ENCODE measurements around the gene IFNA14.

GRCh38 chr9:21286659-21287058 is 46.9 kb upstream of the IFNA14 start:
- TF ChIP-seq POLR2A (IDR thresholded peaks at IDR 0.05) = no peak
- TF ChIP-seq CTCF (IDR thresholded peaks at IDR 0.05) = no peak

Data from lower leg skin (tissue), 3 donors.